GM18526 (cell line): ENCODE data around the gene DNER.

ENCODE experiments used
- POLR2A ChIP-seq: IDR thresholded peaks from 3 replicates; pipeline ENCODE4 v1.6.1; 2011; ENCODE audit not compliant: insufficient read length; ENCODE audit errors: extremely low read depth

The DNER gene

GRCh38 chr2:229438430-229439159 lies 275.8 kb downstream of the DNER start:
- no peak for TF ChIP-seq POLR2A

- TF ChIP-seq POLR2A = no peak
Observed at GRCh38 chr2:229437467-229437866, 276.9 kb downstream of the DNER start.

- no peak for TF ChIP-seq POLR2A
Observed at GRCh38 chr2:229434187-229434586, 280.2 kb downstream of the DNER start.

- no peak for TF ChIP-seq POLR2A
Observed at GRCh38 chr2:229433351-229433750, 281.0 kb downstream of the DNER start.

GRCh38 chr2:229431327-229431954 lies 282.9 kb downstream of the DNER start:
- TF ChIP-seq POLR2A = no peak

- no peak for TF ChIP-seq POLR2A
Observed at GRCh38 chr2:229429589-229429988, 284.8 kb downstream of the DNER start.

- TF ChIP-seq POLR2A = no peak
Observed at GRCh38 chr2:229426464-229426863, 287.9 kb downstream of the DNER start.

GRCh38 chr2:229425598-229425997 lies 288.8 kb downstream of the DNER start:
- no peak for TF ChIP-seq POLR2A

- TF ChIP-seq POLR2A = no peak
Observed at GRCh38 chr2:229422063-229422462, 292.3 kb downstream of the DNER start.

GRCh38 chr2:229419158-229419557 lies 295.2 kb downstream of the DNER start:
- TF ChIP-seq POLR2A = no peak

GRCh38 chr2:229417916-229418315 lies 296.4 kb downstream of the DNER start:
- TF ChIP-seq POLR2A = no peak

- no peak for TF ChIP-seq POLR2A
Observed at GRCh38 chr2:229417176-229417575, 297.2 kb downstream of the DNER start.

- TF ChIP-seq POLR2A = no peak
Observed at GRCh38 chr2:229416116-229416694, 298.1 kb downstream of the DNER start.

- no peak for TF ChIP-seq POLR2A
Observed at GRCh38 chr2:229414631-229415030, 299.7 kb downstream of the DNER start.

- no peak for TF ChIP-seq POLR2A
Observed at GRCh38 chr2:229412686-229413085, 301.7 kb downstream of the DNER start.

- no peak for TF ChIP-seq POLR2A
Observed at GRCh38 chr2:229410946-229411345, 303.4 kb downstream of the DNER start.
